ENCODE data around the gene NPC2. TPM values are rescaled to one million over a fixed set of nuclear protein-coding genes. Genes with fewer than 3 reads are reported as not detected.

NPC2 gene
- total RNA-seq, 4 donors from 2014 or later: 174 to 331 (median 251) TPM

DNA sequence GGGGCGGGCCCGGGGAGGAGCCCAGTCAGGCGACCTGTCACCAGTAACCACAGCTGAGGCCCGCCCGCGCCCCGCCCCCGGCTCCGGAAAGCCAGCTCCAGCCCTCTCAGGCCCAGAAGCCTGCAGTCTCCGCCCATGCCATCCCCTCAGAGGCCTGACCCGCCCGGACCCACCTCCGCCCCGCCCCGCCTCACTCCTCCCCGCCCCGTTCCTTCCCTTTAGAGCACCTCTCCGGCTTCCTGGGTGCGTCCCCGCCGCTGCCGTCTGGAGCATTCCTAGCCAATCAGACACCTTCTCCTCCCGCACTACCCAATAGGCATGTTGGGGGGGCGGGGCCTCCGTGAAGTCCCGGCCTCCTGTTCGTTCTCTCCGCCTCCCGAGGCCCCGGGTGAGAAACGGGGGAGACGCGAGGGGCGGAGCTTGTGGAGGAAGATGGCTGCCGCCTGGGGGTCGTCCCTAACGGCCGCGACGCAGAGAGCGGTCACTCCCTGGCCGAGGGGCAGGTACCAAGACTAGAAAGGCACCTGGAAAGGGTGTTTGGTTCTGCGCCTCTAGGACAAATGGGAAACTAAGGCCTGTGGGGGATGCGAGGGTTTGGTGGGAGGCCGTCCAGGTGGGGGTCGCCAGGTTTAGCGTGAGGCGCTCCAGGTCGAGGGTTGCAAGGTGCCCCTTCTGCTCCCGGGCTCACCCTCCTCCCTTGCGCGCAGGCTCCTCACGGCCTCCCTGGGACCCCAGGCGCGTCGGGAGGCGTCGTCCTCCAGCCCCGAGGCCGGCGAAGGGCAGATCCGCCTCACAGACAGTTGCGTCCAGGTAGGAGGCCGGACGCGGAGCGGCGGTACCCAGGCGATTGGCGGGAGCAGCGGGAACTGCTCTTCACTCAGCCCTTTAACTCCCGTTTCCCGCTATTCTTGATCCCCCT, 497 bp upstream of the NPC2 start, which contains the start of gene ISCA2:
TSS of gene ISCA2 (plus strand) at position 423 of the 919 bp plus-strand sequence. CDS start at position 433, 10 bp downstream.
- H3K9me3 ChIP-seq: no peaks in the 10 kb centered on the region
- intact Hi-C loops (cut with DNase I): no loop called here
- H3K36me3 ChIP-seq: peaks cover 0 to 14% (median 0%) of the 10 kb centered on the region in 3 donors
- DNase-seq: peak; percentile 100
- WGBS, 2 donors: 0% methylated on average over 1 to 10 of the region's 73 CpGs
- H3K4me3 ChIP-seq: peak within 1 kb of the TSS; percentile 74 to 99 (median 86)
- H3K4me1 ChIP-seq: peaks cover 0 to 58% (median 12%) of the 10 kb centered on the region in 3 donors
- TF ChIP-seq CTCF (IDR thresholded peaks at IDR 0.05): no peak
- TF ChIP-seq POLR2A (IDR thresholded peaks at IDR 0.05): peak in 2 of 4 donors; percentile 14 to 35
- H3K27ac ChIP-seq: peak within 1 kb of the TSS; percentile 86 to 97 (median 96)
- H3K27me3 ChIP-seq: no peaks in the 10 kb centered on the region

DNA sequence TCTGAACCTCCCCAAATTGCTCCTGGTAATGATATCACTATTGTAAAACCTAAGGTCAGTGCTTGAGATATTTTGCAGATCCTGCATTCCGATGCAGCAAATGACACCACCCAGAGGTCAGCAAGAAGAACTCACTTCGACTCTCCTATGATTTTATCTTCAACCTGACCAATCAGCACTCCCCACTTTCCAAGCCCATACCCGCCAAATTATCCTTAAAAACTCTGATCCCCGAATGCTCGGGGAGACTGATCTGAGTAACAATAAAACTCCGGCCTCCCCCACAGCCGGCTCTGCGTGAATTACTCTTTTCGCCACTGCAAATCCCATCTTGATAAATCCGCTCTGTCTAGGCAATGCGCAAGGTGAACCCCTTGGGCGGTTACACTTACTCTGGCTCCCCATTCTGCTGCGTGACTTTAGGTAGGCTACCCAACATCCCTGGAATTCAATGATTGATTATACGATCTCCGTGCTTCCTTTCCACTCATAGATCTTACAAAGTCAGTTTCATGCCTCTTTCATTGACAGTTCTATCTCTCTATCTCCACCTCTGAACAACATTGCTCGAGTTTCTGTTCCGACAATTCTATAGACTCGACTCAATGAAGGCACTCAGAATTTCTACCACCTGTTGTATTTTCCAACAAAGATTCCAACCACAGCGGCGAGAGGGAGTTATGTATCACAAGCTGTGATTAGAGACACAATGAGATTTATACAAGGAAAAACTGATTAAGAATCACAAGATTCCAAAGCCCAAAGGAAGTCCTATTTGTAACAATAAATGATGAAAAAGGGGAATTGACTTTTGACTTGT, 939 bp downstream of the NPC2 start:
- DNase-seq: no peak
- Histone ChIP-seq H3K9me3 (no peaks in the 10 kb centered on the region), H3K4me3 (peak overlapping the region; percentile 74 to 99 (median 86)), H3K27ac (peak overlapping the region; percentile 86 to 97 (median 96)), H3K4me1 (peaks cover 0 to 61% (median 13%) of the 10 kb centered on the region in 3 donors), H3K27me3 (no peaks in the 10 kb centered on the region), H3K36me3 (peaks cover 0 to 14% (median 0%) of the 10 kb centered on the region in 3 donors)
- 2 to 4% methylated on average over 20 of the region's 20 CpGs for WGBS, 2 donors
- TF ChIP-seq POLR2A (IDR thresholded peaks at IDR 0.05) (no peak), CTCF (IDR thresholded peaks at IDR 0.05) (peak in 3 of 6 experiments; percentile 5 to 33 (median 26))
- intact Hi-C loops (cut with DNase I): no loop called here

GRCh38 chr14:74490486-74490885, 2.6 kb downstream of the NPC2 start:
- no peak for DNase-seq
- intact Hi-C loops (cut with DNase I): no loop called here
- Histone ChIP-seq H3K36me3 (peaks cover 0 to 12% (median 0%) of the 10 kb centered on the region in 3 donors), H3K27ac (no peak overlapping the region), H3K27me3 (no peaks in the 10 kb centered on the region), H3K9me3 (no peaks in the 10 kb centered on the region), H3K4me1 (peaks cover 0 to 60% (median 13%) of the 10 kb centered on the region in 3 donors), H3K4me3 (no peak overlapping the region)
- TF ChIP-seq POLR2A (IDR thresholded peaks at IDR 0.05) (no peak), CTCF (IDR thresholded peaks at IDR 0.05) (no peak)
- WGBS, 2 donors: 77 to 86% methylated on average over 1 of the region's 1 CpG

- Histone ChIP-seq H3K36me3 (peaks cover 0 to 25% (median 7%) of the 10 kb centered on the region in 3 donors), H3K4me1 (peaks cover 0 to 45% (median 4%) of the 10 kb centered on the region in 3 donors), H3K27ac (peak overlapping the region in 1 of 4 donors; percentile 6), H3K4me3 (no peak overlapping the region), H3K9me3 (no peaks in the 10 kb centered on the region), H3K27me3 (no peaks in the 10 kb centered on the region)
- intact Hi-C loops (cut with DNase I): no loop called here
- no peak for DNase-seq
- TF ChIP-seq POLR2A (IDR thresholded peaks at IDR 0.05) (no peak), CTCF (IDR thresholded peaks at IDR 0.05) (no peak)
Measured at GRCh38 chr14:74488786-74489397, 4.2 kb downstream of the NPC2 start.
